Stimulated activated CD8-positive, alpha-beta memory T cell treated with anti-CD3 and anti-CD28 coated beads, Interleukin-7, amount 100 ng/mL, for 4 hours (primary cell): ENCODE results near the gene RABGAP1L.
"Not testable (repeated sequence)": the region's sequence is repeated elsewhere in the genome, so short reads cannot be mapped to it uniquely, and the experiment has no call there.

Source experiments
- DNase-seq, 2 donors: peaks; one replicate each; pipeline ENCODE4 v3.0.0-alpha.2; 2020; ENCODE audit warnings: low read depth in 2 of 2

The RABGAP1L gene

GRCh38 chr1:175040324-175040879 is 881.1 kb downstream of the RABGAP1L start:
- DNase-seq, result no peak

GRCh38 chr1:175042650-175043049 is 883.3 kb downstream of the RABGAP1L start:
- DNase-seq, result no peak

- no peak for DNase-seq
These were observed 884.5 kb downstream of the RABGAP1L start for GRCh38 chr1:175043824-175044223.

- DNase-seq, result not testable (repeated sequence)
These were observed 885.3 kb downstream of the RABGAP1L start for GRCh38 chr1:175044591-175044990.
